Lung microvascular endothelial cell (primary cell): Measurements from ENCODE around the gene YIF1B. TPM values are rescaled to one million over a fixed set of nuclear protein-coding genes. Genes with fewer than 3 reads are reported as not detected.

ENCODE experiments used
- DNase-seq, 2 donors: peaks; one replicate each; pipeline versions ENCODE4 v3.0.0 to v3.0.0-alpha.2; 2010; ENCODE audit warnings: low read depth in 2 of 2
- total RNA-seq: library from RNA; depleted of rRNA; stranded (reverse); fragments of >200 nt; gene quantifications from 2 replicates; pipeline ENCODE4 v1.2.1, GENCODE V29; 2014

YIF1B gene
- total RNA-seq, 1 donor from 2014 or later = 54.0 TPM

- no peak for DNase-seq
Measured at GRCh38 chr19:38306236-38306635, 9.5 kb downstream of the YIF1B start.

- peak; percentile 70 to 85 for DNase-seq
Measured at GRCh38 chr19:38304866-38305429, 10.8 kb downstream of the YIF1B start.

GRCh38 chr19:38304352-38304865, 11.3 kb downstream of the YIF1B start:
- DNase-seq = no peak

GRCh38 chr19:38303517-38304351, 12.0 kb downstream of the YIF1B start, which contains the start of gene C19orf33:
Gene C19orf33 (plus strand): TSS chr19:38304251. CDS start chr19:38304262, 11 bp downstream.
- DNase-seq = peak in 1 of 2 donors; percentile 49

GRCh38 chr19:38298821-38299680, 16.7 kb downstream of the YIF1B start:
- DNase-seq = peak in 1 of 2 donors; percentile 66

GRCh38 chr19:38294090-38294489, 21.7 kb downstream of the YIF1B start:
- DNase-seq = no peak

- DNase-seq = no peak
Measured at GRCh38 chr19:38293281-38293680, 22.5 kb downstream of the YIF1B start.

GRCh38 chr19:38291855-38292254, 23.9 kb downstream of the YIF1B start:
- no peak for DNase-seq

GRCh38 chr19:38290631-38291147, 25.1 kb downstream of the YIF1B start:
- DNase-seq = peak in 1 of 2 donors; percentile 74

GRCh38 chr19:38289955-38290354, 25.8 kb downstream of the YIF1B start:
- no peak for DNase-seq

- DNase-seq = no peak
Measured at GRCh38 chr19:38288123-38288855, 27.5 kb downstream of the YIF1B start.

GRCh38 chr19:38287604-38288003, 28.1 kb downstream of the YIF1B start:
- no peak for DNase-seq

- DNase-seq = no peak
Measured at GRCh38 chr19:38285567-38285966, 30.2 kb downstream of the YIF1B start.

- DNase-seq = no peak
Measured at GRCh38 chr19:38284422-38284821, 31.3 kb downstream of the YIF1B start.

GRCh38 chr19:38283271-38283670, 32.5 kb downstream of the YIF1B start:
- no peak for DNase-seq

GRCh38 chr19:38281811-38282566, 33.8 kb downstream of the YIF1B start:
- DNase-seq = no peak

GRCh38 chr19:38280030-38280921, 35.5 kb downstream of the YIF1B start:
- no peak for DNase-seq

- DNase-seq = no peak
Measured at GRCh38 chr19:38278751-38279150, 37.0 kb downstream of the YIF1B start.
